CD4-positive, alpha-beta T cell (primary cell): ENCODE measurements around the gene LRRC8E. TPM values are rescaled to one million over a fixed set of nuclear protein-coding genes. Genes with fewer than 3 reads are reported as not detected.

Experiments
- ATAC-seq: fragments of 200-7000 bp; cut with Tn5 transposase; one replicate; pipeline ENCODE4 v1.10.0; 2022; ENCODE audit warnings: mild to moderate bottlenecking; ENCODE audit not compliant: poor library complexity
- CTCF ChIA-PET: fragments of 350-600 bp; sonication (Branson Sonifier 250); formaldehyde crosslinking; loops from one replicate; lab custom pipeline; 2021; ENCODE audit warnings: antibody characterized with exemption, inconsistent platforms; lab: Charles Lee
- POLR2A ChIA-PET: fragments of 350-600 bp; sonication (Branson Sonifier 250); formaldehyde crosslinking; loops from one replicate; lab custom pipeline; 2021; ENCODE audit warnings: antibody characterized with exemption, inconsistent platforms; lab: Charles Lee
- DNase-seq, 14 experiments: peaks; one replicate each; pipeline ENCODE4 v3.0.0-alpha.2; 2013 to 2020; ENCODE audit warnings: mixed read lengths in 2 of 14
- H3K27ac ChIP-seq, 2 donors: one replicate each; pipeline versions ENCODE4 v1.5.1 to v1.7.0; 2013; ENCODE audit warnings: low read length in 2 of 2, low read depth in 1 of 2, mild to moderate bottlenecking in 1 of 2
- H3K27me3 ChIP-seq, 2 experiments: 1 replicate in 1 of 2; 2 replicates in 1 of 2; pipeline versions ENCODE4 v1.6.1 to v1.7.0; 2013; ENCODE audit warnings: low read length in 2 of 2, control low read depth in 1 of 2, mild to moderate bottlenecking in 1 of 2, moderate library complexity in 1 of 2; ENCODE audit not compliant: insufficient read depth in 2 of 2, control insufficient read depth in 1 of 2
- H3K36me3 ChIP-seq: one replicate; pipeline ENCODE4 v1.6.1; 2013; ENCODE audit warnings: low read length, control low read depth; ENCODE audit not compliant: insufficient read depth
- H3K4me1 ChIP-seq: one replicate; pipeline ENCODE4 v1.6.1; 2013; ENCODE audit warnings: low read length, control low read depth; ENCODE audit not compliant: insufficient read depth
- H3K4me3 ChIP-seq: one replicate; pipeline ENCODE4 v1.5.1; 2013; ENCODE audit warnings: mild to moderate bottlenecking, low read length, moderate library complexity
- H3K9me3 ChIP-seq, 2 experiments: 1 replicate in 1 of 2; 2 replicates in 1 of 2; pipeline versions ENCODE4 v1.6.1 to v1.7.0; 2013; ENCODE audit warnings: low read length in 2 of 2, mild to moderate bottlenecking in 2 of 2, control low read depth in 1 of 2, moderate library complexity in 1 of 2; ENCODE audit not compliant: control insufficient read depth in 1 of 2, insufficient read depth in 1 of 2
- H3K27ac Mint-ChIP-seq: one replicate; pipeline ENCODE4 v1.8.0; 2020; ENCODE audit warnings: mixed read lengths
- H3K27me3 Mint-ChIP-seq: one replicate; pipeline ENCODE4 v1.8.0; 2021; ENCODE audit warnings: mixed read lengths
- H3K36me3 Mint-ChIP-seq: one replicate; pipeline ENCODE4 v1.8.0; 2021; ENCODE audit warnings: low read depth, mixed read lengths
- H3K4me1 Mint-ChIP-seq: one replicate; pipeline ENCODE4 v1.8.0; 2021; ENCODE audit warnings: low read depth, mixed read lengths
- H3K4me3 Mint-ChIP-seq: one replicate; pipeline ENCODE4 v1.8.0; 2020; ENCODE audit warnings: mild to moderate bottlenecking, mixed read lengths
- H3K9me3 Mint-ChIP-seq: one replicate; pipeline ENCODE4 v1.8.0; 2020; ENCODE audit warnings: mixed read lengths
- CTCF ChIP-seq: fragments of 200-600 bp; IDR thresholded peaks from one replicate; pipeline ENCODE4 v1.8.0; 2022; ENCODE audit warnings: antibody characterized with exemption, mild to moderate bottlenecking
- intact Hi-C, 2 experiments: fragments of 100-400 bp; cut with DNase I in 1 of 2; cut with micrococcal nuclease in 1 of 2; formaldehyde crosslinking; loops; one replicate each; pipeline versions ENCODE4 v1.15.1 to v1.9.0; 2023 to 2025; cut with DNase I, micrococcal nuclease
- total RNA-seq, 174 experiments: library from RNA in 2 of 174; stranded (reverse) in 2 of 174; gene quantifications; one replicate each; pipeline ENCODE4 v1.2.3 and lab custom pipeline; 2021 to 2026

LRRC8E gene
- total RNA-seq, 2 experiments from 2014 or later, result not detected

- Histone ChIP-seq H3K27ac (no peak overlapping the region), H3K4me1 (no peaks in the 10 kb centered on the region), H3K36me3 (no peaks in the 10 kb centered on the region), H3K27me3 (peaks cover 12 to 13% of the 10 kb centered on the region in 2 experiments), H3K4me3 (no peak overlapping the region), H3K9me3 (peaks cover 0 to 5% of the 10 kb centered on the region in 2 experiments)
- ATAC-seq (no peak), DNase-seq (no peak)
- CTCF ChIA-PET, result no interaction called here
- POLR2A ChIA-PET, result no interaction called here
- Mint-ChIP-seq H3K9me3 (no peaks in the 10 kb centered on the region), H3K4me1 (no peaks in the 10 kb centered on the region), H3K4me3 (no peak overlapping the region), H3K36me3 (no peaks in the 10 kb centered on the region), H3K27ac (no peak overlapping the region), H3K27me3 (peaks cover 12% of the 10 kb centered on the region)
- no peak for TF ChIP-seq CTCF
- intact Hi-C loops, result no loop called here
These were observed 6.5 kb downstream of the LRRC8E start for GRCh38 chr19:7894612-7895309.

- ChIA-PET CTCF (no interaction called here), POLR2A (no interaction called here)
- no peaks in the 10 kb centered on the region for H3K4me1 Mint-ChIP-seq
- H3K27me3 Mint-ChIP-seq, result peaks cover 12% of the 10 kb centered on the region
- intact Hi-C loops, result no loop called here
- H3K27ac ChIP-seq, result no peak overlapping the region
- no peaks in the 10 kb centered on the region for H3K36me3 Mint-ChIP-seq
- H3K4me3 Mint-ChIP-seq, result no peak overlapping the region
- no peak for TF ChIP-seq CTCF
- H3K27ac Mint-ChIP-seq, result no peak overlapping the region
- peaks cover 0 to 5% of the 10 kb centered on the region in 2 experiments for H3K9me3 ChIP-seq
- H3K27me3 ChIP-seq, result peaks cover 12 to 13% of the 10 kb centered on the region in 2 experiments
- H3K36me3 ChIP-seq, result no peaks in the 10 kb centered on the region
- H3K9me3 Mint-ChIP-seq, result no peaks in the 10 kb centered on the region
- no peaks in the 10 kb centered on the region for H3K4me1 ChIP-seq
- ATAC-seq, result no peak
- no peak for DNase-seq
- H3K4me3 ChIP-seq, result no peak overlapping the region
These were observed 7.3 kb downstream of the LRRC8E start for GRCh38 chr19:7895565-7895964.

- no peak for TF ChIP-seq CTCF
- intact Hi-C loops, result no loop called here
- H3K27me3 Mint-ChIP-seq, result peaks cover 8% of the 10 kb centered on the region
- ATAC-seq, result no peak
- H3K4me1 ChIP-seq, result no peaks in the 10 kb centered on the region
- no peak overlapping the region for H3K27ac ChIP-seq
- peaks cover 0 to 5% of the 10 kb centered on the region in 2 experiments for H3K9me3 ChIP-seq
- no peaks in the 10 kb centered on the region for H3K4me1 Mint-ChIP-seq
- H3K9me3 Mint-ChIP-seq, result no peaks in the 10 kb centered on the region
- peaks cover 12 to 13% of the 10 kb centered on the region in 2 experiments for H3K27me3 ChIP-seq
- no peaks in the 10 kb centered on the region for H3K36me3 Mint-ChIP-seq
- no peak overlapping the region for H3K27ac Mint-ChIP-seq
- H3K36me3 ChIP-seq, result no peaks in the 10 kb centered on the region
- no peak overlapping the region for H3K4me3 Mint-ChIP-seq
- H3K4me3 ChIP-seq, result no peak overlapping the region
- ChIA-PET CTCF (interaction anchor here (1.1 kb wide), 1 partner anchor 28 kb away, joined by 4 read pairs; no protein-coding TSS in a partner anchor), POLR2A (no interaction called here)
- no peak for DNase-seq
These were observed 9.0 kb downstream of the LRRC8E start for GRCh38 chr19:7897292-7897691.
